GM10248 (cell line): Measurements from ENCODE around the gene MRPS34.

Experiments used
- CTCF ChIA-PET: fragments of 300-600 bp; sonication (Branson Sonifier 250); formaldehyde crosslinking; extraction: SDS; loops from one replicate; lab custom pipeline; 2021; ENCODE audit warnings: antibody characterized with exemption; lab: Yijun Ruan, JAX
- POLR2A ChIA-PET: fragments of 350-650 bp; sonication (Branson Sonifier 250); formaldehyde crosslinking; extraction: SDS; loops from one replicate; lab custom pipeline; 2020; ENCODE audit warnings: antibody characterized with exemption; lab: Yijun Ruan, JAX
- DNase-seq: peaks from one replicate; pipeline ENCODE4 v3.0.0; 2012; ENCODE audit errors: extremely low spot score
- TF ChIP-seq, protein P1 (sequence below): IDR thresholded peaks from 2 replicates; pipeline ENCODE4 v1.5.1; 2012; ENCODE audit warnings: mild to moderate bottlenecking, low read depth; ENCODE audit errors: extremely low read depth, missing control alignments, control extremely low read depth

MRPS34 gene

DNA sequence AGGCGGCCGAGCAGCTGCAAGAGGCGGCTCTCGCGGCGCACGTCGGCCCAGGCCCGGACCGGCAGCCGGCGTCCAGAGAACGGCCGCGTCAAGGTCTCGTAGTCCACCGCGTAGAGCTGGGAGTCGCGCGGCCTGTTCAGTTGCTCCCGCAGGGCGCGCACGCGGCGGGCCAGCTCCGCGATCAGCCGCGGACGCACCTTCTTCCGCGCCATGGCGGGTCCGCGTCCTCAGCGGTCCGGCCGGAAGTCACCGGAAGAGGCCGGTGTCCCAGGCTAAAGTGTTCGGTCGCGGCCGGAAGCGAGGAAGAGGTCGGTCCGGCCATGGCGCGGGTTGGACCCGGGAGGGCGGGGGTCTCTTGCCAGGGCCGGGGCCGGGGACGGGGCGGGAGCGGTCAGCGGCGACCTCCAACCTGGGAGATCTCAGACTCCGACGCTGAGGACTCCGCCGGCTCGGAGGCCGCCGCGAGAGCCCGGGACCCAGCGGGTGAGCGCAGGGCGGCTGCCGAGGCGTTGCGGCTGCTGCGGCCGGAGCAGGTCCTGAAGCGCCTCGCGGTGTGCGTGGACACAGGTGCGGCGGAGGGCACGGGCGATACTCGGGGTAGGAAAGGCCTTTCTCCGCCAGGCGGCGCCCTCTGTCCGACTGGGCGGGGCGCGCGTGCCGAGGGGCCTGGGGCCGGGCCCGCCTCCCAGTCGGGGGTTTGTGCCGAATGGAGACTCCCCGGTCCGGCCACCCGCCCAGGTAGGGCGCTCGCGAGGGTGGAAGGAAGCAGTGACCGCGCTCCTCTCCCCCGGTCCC, at the start of gene MRPS34:
TSS of gene MRPS34 (minus strand) at position 227 of the 795 bp plus-strand sequence. CDS start at position 212, 15 bp downstream.
- POLR2A ChIA-PET: interaction anchor here (0.9 to 2.4 kb wide), 3 partner anchors 10 to 192 kb away, joined by 3 to 11 read pairs (median 5); partner anchors contain the start of genes NUBP2, RPS2 and SPSB3
- DNase-seq: peak; percentile 88
- TF ChIP-seq, protein P1, sequence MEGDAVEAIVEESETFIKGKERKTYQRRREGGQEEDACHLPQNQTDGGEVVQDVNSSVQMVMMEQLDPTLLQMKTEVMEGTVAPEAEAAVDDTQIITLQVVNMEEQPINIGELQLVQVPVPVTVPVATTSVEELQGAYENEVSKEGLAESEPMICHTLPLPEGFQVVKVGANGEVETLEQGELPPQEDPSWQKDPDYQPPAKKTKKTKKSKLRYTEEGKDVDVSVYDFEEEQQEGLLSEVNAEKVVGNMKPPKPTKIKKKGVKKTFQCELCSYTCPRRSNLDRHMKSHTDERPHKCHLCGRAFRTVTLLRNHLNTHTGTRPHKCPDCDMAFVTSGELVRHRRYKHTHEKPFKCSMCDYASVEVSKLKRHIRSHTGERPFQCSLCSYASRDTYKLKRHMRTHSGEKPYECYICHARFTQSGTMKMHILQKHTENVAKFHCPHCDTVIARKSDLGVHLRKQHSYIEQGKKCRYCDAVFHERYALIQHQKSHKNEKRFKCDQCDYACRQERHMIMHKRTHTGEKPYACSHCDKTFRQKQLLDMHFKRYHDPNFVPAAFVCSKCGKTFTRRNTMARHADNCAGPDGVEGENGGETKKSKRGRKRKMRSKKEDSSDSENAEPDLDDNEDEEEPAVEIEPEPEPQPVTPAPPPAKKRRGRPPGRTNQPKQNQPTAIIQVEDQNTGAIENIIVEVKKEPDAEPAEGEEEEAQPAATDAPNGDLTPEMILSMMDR: peak; percentile 84
- CTCF ChIA-PET: interaction anchor here (1.0 to 2.7 kb wide), 7 partner anchors 8 to 156 kb away, joined by 3 to 17 read pairs (median 9); partner anchors contain the start of genes MAPK8IP3, NUBP2 and SPSB3

DNA sequence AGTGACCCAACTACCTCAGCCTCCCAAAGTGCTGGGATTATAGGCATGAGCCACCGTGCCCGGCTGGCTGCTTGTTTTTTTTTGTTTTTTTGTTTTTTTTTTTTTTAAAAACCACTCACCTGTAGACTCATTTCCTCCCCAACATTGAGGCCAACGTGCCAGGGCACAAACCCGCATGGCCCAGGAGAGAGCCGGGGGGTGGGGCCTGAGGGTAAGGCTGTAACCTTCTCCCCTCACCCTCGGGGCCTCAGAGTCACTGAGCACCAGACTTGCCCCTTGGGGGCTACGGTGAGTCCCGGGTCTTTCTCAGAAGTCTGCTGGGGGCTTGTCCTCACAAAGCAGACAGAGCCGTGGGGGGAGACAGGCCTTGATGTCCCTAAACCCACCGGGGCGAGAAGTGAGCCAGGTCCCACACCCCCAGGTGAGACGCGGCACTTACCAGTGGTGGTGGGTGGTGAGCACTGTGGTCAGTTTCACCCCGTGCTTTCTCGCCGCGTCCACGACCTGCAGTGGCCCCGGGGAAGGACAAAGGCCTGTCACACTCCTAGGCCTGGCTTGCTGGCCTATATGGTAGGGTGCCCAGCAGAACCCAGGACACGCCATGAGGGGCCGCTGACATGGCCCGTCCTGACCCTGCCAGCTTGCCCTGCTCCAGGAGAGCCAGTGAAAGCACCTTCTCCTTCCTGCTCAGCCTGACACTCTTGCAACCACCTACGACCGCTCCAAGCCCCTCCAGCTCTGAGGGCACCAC, 49.1 kb upstream of the MRPS34 start:
- TF ChIP-seq, protein P1: no peak
- CTCF ChIA-PET: no interaction called here
- DNase-seq: no peak
- POLR2A ChIA-PET: no interaction called here

DNA sequence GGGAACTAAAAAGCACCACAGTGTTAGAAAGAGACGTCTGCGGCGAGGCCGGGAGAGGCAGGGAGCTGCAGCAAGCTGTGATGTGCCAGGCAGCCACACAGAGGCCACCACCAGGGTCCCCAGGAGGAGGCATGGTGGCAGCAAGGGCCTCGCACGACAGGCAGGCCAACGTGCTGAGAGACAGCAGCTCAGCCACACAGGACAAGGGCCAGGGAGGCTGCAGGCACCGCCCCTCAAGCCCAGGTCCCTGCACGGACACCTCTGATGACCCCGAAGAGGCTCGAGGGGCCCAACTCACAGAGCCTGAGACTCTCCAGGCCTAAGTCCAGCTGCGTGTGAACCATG, 48.0 kb upstream of the MRPS34 start:
- TF ChIP-seq, protein P1: no peak
- ChIA-PET CTCF (interaction anchor here (1.2 kb wide), 1 partner anchor 10 kb away, joined by 4 read pairs; no protein-coding TSS in a partner anchor), POLR2A (no interaction called here)
- no peak for DNase-seq

DNA sequence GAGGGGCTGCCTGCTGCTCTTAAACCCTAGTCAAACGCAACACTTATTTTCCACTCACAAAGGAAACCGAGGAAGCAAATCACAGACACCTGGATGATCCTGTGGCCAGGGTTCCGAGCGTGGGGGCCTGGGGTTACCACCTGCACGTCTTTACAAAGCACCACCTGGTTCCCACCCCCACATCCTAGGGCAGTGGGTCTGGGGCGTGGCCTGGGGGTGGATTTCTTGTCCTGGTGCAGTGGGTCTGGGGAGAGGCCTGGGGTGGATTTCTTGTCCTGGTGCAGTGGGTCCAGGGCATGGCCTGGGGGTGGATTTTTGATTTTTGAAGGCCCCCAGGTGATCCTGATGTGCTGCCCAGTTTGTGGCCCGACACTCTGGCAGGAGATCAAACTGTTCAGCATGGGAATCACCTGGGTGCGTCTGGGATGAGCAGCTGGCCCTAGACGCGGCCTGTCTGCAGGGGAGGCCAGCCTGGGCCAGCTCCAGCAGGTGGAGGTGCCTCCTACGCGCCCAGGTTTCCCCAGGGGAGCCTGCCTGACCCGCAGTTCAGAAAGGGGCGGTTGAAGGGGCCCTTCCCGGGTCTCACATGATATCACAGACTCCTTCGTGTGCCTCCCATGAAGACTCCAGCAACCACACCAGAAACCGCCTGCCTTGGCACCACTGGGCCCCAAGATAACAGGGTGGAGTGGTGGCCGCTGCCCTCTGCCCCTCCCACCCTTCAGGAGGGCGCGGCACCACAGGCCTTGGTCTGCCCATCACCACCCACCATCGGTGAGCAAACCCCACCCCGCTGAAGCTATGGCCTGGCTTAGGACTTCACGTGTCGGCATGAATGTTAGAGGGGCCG, 47.4 kb upstream of the MRPS34 start:
- no peak for DNase-seq
- TF ChIP-seq, protein P1: no peak
- ChIA-PET POLR2A (no interaction called here), CTCF (interaction anchor here (1.2 kb wide), 1 partner anchor 10 kb away, joined by 4 read pairs; no protein-coding TSS in a partner anchor)

DNA sequence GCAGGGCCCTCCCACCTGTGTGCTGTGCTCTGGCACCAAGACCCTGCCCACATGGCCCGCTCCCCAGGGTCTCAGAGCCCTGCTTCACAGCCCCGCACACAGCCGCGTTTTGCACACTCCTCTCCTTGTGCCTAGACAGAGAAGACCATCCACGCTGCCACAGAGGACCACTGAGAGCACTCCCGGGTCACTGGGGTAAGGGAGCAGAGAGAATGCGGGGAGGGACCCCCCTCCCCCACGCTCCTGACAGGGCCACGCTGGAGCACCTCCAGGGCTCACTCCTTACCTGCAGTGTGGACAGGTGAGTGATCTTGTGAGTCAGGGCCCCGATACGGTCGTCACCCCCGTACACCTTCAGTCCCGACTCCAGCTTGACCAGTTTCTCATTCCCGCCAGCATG, 46.7 kb upstream of the MRPS34 start:
- no peak for DNase-seq
- POLR2A ChIA-PET: no interaction called here
- TF ChIP-seq, protein P1: no peak
- CTCF ChIA-PET: interaction anchor here (1.2 kb wide), 1 partner anchor 9 kb away, joined by 4 read pairs; no protein-coding TSS in a partner anchor
